Hindlimb muscle (tissue), 1 donor: ENCODE measurements around the gene NFIA. TPM values are rescaled to one million over a fixed set of nuclear protein-coding genes. Genes with fewer than 3 reads are reported as not detected.

Source experiments
- DNase-seq: peaks from one replicate; pipeline ENCODE4 v3.0.0-alpha.2; 2013
- polyA plus RNA-seq: library from polyadenylated mRNA; unstranded; fragments of 120-200 nt; gene quantifications from one replicate; pipeline ENCODE4 v1.2.1, GENCODE V29; 2013; ENCODE audit not compliant: insufficient read length

NFIA gene
- polyA plus RNA-seq, 1 donor: 32.9 TPM

- no peak for DNase-seq
These were observed 1.6 kb downstream of the NFIA start for GRCh38 chr1:61083807-61084440.

GRCh38 chr1:61084491-61085031 is 2.2 kb downstream of the NFIA start:
- DNase-seq: no peak

GRCh38 chr1:61085206-61085982 is 3.0 kb downstream of the NFIA start:
- DNase-seq: no peak

DNA sequence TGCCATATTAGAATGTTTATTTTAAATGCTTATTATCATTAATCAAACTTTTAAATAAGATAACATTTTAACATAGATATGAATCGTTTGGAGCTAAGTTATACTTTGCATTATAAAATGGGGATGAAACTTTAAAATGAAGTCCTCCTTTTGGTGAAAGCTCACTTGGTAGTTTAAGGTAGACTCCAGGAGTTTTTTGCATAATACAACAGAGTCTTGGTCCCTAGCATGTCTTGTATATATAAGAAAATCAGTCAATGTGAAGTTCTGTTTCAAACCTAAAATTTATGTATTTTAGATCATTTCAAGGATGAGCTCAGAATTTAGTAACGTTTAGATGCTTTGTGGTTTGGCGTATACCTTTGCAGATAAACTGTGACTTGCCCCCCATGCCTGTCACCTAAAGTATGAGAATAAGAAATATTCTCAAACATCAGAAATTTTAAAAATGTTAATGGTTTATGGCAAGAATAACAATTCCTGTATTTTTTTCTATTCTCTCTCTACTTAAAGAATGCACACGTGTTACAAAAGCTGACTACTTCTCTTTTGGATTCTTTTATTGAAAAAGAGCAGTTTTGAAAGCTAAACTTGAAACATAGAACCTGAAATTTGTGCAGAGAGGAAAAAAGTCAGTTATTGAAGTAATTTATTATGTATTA is 3.8 kb downstream of the NFIA start:
- DNase-seq: no peak

GRCh38 chr1:61087571-61087970 is 5.2 kb downstream of the NFIA start:
- DNase-seq: no peak

GRCh38 chr1:61088163-61088974 is 6.0 kb downstream of the NFIA start:
- DNase-seq: no peak

GRCh38 chr1:61089338-61089737 is 7.0 kb downstream of the NFIA start:
- no peak for DNase-seq

- DNase-seq: no peak
These were observed 7.4 kb downstream of the NFIA start for GRCh38 chr1:61089741-61090140.

GRCh38 chr1:61090546-61091202 is 8.3 kb downstream of the NFIA start:
- DNase-seq: no peak

- DNase-seq: no peak
These were observed 9.1 kb downstream of the NFIA start for GRCh38 chr1:61091455-61091854.

GRCh38 chr1:61092642-61093041 is 10.3 kb downstream of the NFIA start:
- DNase-seq: no peak

- no peak for DNase-seq
These were observed 11.3 kb downstream of the NFIA start for GRCh38 chr1:61093525-61094137.

- no peak for DNase-seq
These were observed 12.5 kb downstream of the NFIA start for GRCh38 chr1:61094677-61095469.

DNA sequence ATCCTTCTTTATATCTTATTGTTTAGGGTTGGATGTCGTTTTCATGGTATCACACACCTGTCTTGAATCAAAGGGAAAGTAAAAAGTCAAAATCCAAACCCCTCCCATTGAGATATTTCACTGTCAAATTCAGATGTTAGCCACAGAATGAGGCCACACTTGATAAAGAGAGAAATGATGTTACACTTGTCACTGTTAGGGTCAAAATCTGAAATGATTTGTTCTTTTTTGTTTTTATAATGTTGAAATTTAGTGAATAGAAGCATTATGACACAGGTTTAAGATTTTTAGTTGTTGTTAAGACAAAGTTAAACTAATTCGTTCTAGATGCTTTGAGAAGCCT is 13.1 kb downstream of the NFIA start:
- DNase-seq: no peak

- DNase-seq: no peak
These were observed 15.0 kb downstream of the NFIA start for GRCh38 chr1:61097317-61097716.

- no peak for DNase-seq
These were observed 15.4 kb downstream of the NFIA start for GRCh38 chr1:61097722-61098121.

DNA sequence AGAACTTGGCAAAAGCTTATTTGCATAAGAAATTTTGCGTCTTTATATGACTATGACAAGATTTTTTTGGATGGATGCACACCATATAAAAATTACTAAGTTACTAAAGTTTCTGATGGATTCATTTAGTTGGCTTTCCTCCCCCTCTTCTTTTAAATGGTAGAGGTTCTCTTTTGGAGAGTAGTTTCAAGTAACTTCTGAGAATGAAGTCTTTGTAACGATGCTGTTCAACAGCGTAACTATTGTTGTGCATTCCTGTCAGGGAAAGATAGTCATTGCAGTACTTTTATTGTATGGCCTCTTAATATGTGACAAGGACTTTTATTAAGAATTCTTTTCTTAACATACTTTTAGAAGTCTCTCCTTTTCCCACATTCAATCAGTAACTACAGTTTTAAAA is 16.0 kb downstream of the NFIA start:
- DNase-seq: no peak

- DNase-seq: no peak
These were observed 16.6 kb downstream of the NFIA start for GRCh38 chr1:61098906-61099437.

- DNase-seq: no peak
These were observed 18.2 kb downstream of the NFIA start for GRCh38 chr1:61100578-61100977.

- no peak for DNase-seq
These were observed 19.2 kb downstream of the NFIA start for GRCh38 chr1:61101536-61101935.

DNA sequence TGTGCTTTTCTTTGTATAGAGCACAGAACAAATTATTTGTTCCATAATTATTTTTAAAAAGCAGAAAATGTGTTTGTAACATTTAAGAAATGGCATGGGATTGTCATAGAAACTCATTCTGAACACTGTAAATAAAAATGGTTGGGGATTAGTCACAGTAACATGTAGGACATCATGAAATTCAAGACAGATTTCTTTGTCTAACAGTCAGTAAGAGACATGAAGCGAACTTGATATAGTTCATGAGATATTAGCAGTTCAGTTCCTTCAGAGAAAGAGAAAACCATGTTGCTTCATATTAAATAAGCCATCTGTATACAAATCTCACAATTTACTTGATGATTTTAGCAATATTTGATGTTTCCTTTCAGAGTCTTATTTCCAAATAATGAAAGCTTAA is 19.7 kb downstream of the NFIA start:
- DNase-seq: no peak
